ENCODE results near the gene PGD.

PGD gene

GRCh38 chr1:10440794-10441193 lies 41.9 kb downstream of the PGD start:
- no peak overlapping the region for H3K4me2 ChIP-seq (ENCODE audit: low read depth, low read length, poor library complexity, severe bottlenecking)
- no peaks in the 10 kb centered on the region for H3K9me3 ChIP-seq (ENCODE audit: insufficient read depth, low read length)
- no peak overlapping the region for H2AFZ ChIP-seq (ENCODE audit: low read depth, low read length, severe bottlenecking)
- H3K4me3 ChIP-seq (ENCODE audit: insufficient read depth, low read length, poor library complexity, severe bottlenecking) = no peak overlapping the region
- no peaks in the 10 kb centered on the region for H3K79me2 ChIP-seq (ENCODE audit: insufficient read depth, low read length)
- TF ChIP-seq CTCF (IDR thresholded peaks at IDR 0.05; ENCODE audit: insufficient read depth, low read length, poor library complexity, severe bottlenecking) = no peak
- TF ChIP-seq EZH2phosphoT487 (conservative IDR thresholded peaks at IDR 0.05; ENCODE audit: low read length) = no peak
- no peaks in the 10 kb centered on the region for H3F3A ChIP-seq (ENCODE audit: insufficient read depth)
- H3K9ac ChIP-seq (ENCODE audit: low read length) = no peak overlapping the region
- no peaks in the 10 kb centered on the region for H3K27me3 ChIP-seq (ENCODE audit: low read length)
- no peaks in the 10 kb centered on the region for H4K20me1 ChIP-seq (ENCODE audit: low read depth, low read length)
- no peak overlapping the region for H3K27ac ChIP-seq (ENCODE audit: low read depth, low read length)
- no peaks in the 10 kb centered on the region for H3K36me3 ChIP-seq (ENCODE audit: low read length)
- H3K9me2 ChIP-seq (replicated peaks; ENCODE audit: insufficient read depth, low read length) = no peaks in the 10 kb centered on the region

GRCh38 chr1:10444248-10444647 lies 45.4 kb downstream of the PGD start:
- H3K9ac ChIP-seq (ENCODE audit: low read length) = no peak overlapping the region
- H3K36me3 ChIP-seq (ENCODE audit: low read length) = no peaks in the 10 kb centered on the region
- H3K27ac ChIP-seq (ENCODE audit: low read depth, low read length) = no peak overlapping the region
- H3K27me3 ChIP-seq (ENCODE audit: low read length) = no peaks in the 10 kb centered on the region
- H3K79me2 ChIP-seq (ENCODE audit: insufficient read depth, low read length) = no peaks in the 10 kb centered on the region
- H2AFZ ChIP-seq (ENCODE audit: low read depth, low read length, severe bottlenecking) = no peak overlapping the region
- H3K4me3 ChIP-seq (ENCODE audit: insufficient read depth, low read length, poor library complexity, severe bottlenecking) = no peak overlapping the region
- H3K9me3 ChIP-seq (ENCODE audit: insufficient read depth, low read length) = no peaks in the 10 kb centered on the region
- H3K9me2 ChIP-seq (replicated peaks; ENCODE audit: insufficient read depth, low read length) = no peaks in the 10 kb centered on the region
- no peaks in the 10 kb centered on the region for H4K20me1 ChIP-seq (ENCODE audit: low read depth, low read length)
- H3F3A ChIP-seq (ENCODE audit: insufficient read depth) = no peaks in the 10 kb centered on the region
- TF ChIP-seq EZH2phosphoT487 (conservative IDR thresholded peaks at IDR 0.05; ENCODE audit: low read length) (no peak), CTCF (IDR thresholded peaks at IDR 0.05; ENCODE audit: insufficient read depth, low read length, poor library complexity, severe bottlenecking) (no peak)
- no peak overlapping the region for H3K4me2 ChIP-seq (ENCODE audit: low read depth, low read length, poor library complexity, severe bottlenecking)

DNA sequence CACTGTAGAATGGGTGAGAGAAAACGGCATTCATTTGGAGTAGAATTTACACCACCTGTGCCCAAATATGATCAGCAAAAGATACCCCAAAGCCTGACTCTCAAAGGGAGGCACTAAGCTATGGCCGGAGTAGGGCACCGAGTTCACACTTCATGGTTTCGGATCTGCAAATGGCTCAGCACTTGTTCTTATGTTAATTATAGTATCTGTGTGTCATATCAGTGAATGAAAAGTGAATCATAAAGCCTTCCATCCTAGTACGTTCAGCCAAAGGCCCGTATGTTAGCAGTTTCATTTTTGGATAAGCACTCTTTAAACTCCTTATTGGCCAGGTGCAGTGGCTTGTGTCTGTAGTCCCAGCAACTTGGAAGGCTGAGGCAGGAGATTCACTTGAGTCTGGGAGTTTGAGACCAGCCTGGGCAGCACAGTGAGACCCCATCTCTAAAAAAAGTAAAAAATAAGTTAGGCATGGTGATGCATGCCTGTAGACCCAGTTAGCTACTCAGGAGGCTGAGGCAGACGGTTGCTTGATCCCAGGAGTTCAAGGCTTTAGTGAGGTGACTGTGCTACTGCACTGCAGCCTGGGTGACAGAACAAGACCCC lies 46.0 kb downstream of the PGD start:
- Histone ChIP-seq H3K9me2 (replicated peaks; ENCODE audit: insufficient read depth, low read length) (no peaks in the 10 kb centered on the region), H3K4me3 (ENCODE audit: insufficient read depth, low read length, poor library complexity, severe bottlenecking) (no peak overlapping the region), H3K27me3 (ENCODE audit: low read length) (no peaks in the 10 kb centered on the region), H2AFZ (ENCODE audit: low read depth, low read length, severe bottlenecking) (no peak overlapping the region), H3K79me2 (ENCODE audit: insufficient read depth, low read length) (no peaks in the 10 kb centered on the region), H3F3A (ENCODE audit: insufficient read depth) (no peaks in the 10 kb centered on the region), H3K4me2 (ENCODE audit: low read depth, low read length, poor library complexity, severe bottlenecking) (no peak overlapping the region), H3K36me3 (ENCODE audit: low read length) (no peaks in the 10 kb centered on the region), H3K27ac (ENCODE audit: low read depth, low read length) (no peak overlapping the region), H3K9ac (ENCODE audit: low read length) (no peak overlapping the region), H4K20me1 (ENCODE audit: low read depth, low read length) (no peaks in the 10 kb centered on the region), H3K9me3 (ENCODE audit: insufficient read depth, low read length) (no peaks in the 10 kb centered on the region)
- TF ChIP-seq CTCF (IDR thresholded peaks at IDR 0.05; ENCODE audit: insufficient read depth, low read length, poor library complexity, severe bottlenecking) (no peak), EZH2phosphoT487 (conservative IDR thresholded peaks at IDR 0.05; ENCODE audit: low read length) (no peak)

Measured in SU-DHL-6 (cell line).